Esophagus muscularis mucosa (tissue), 4 donors: Measurements from ENCODE around the gene ZNF518A. TPM values are rescaled to one million over a fixed set of nuclear protein-coding genes. Genes with fewer than 3 reads are reported as not detected.

ENCODE experiments used
- DNase-seq: peaks from one replicate; pipeline ENCODE4 v3.0.0-alpha.2; 2017; ENCODE audit errors: extremely low spot score
- H3K27ac ChIP-seq, 4 donors: fragments of 200-600 bp; sonication (generic); replicated peaks in 1 of 4; 1 replicate in 3 of 4; 2 replicates in 1 of 4; pipeline ENCODE4 v1.5.1; 2016 to 2019; ENCODE audit warnings: mild to moderate bottlenecking in 1 of 4
- H3K27me3 ChIP-seq, 4 donors: fragments of 200-600 bp; sonication (generic); one replicate each; pipeline versions ENCODE4 v1.5.1 to v1.6.0; 2016 to 2019
- H3K36me3 ChIP-seq, 4 donors: fragments of 200-600 bp; sonication (generic); one replicate each; pipeline ENCODE4 v1.5.1; 2016 to 2019
- H3K4me1 ChIP-seq, 4 donors: fragments of 200-600 bp; sonication (generic); one replicate each; pipeline ENCODE4 v1.5.1; 2016 to 2019
- H3K4me3 ChIP-seq, 4 donors: fragments of 200-600 bp; sonication (generic); 1 replicate in 2 of 4; 2 replicates in 2 of 4; pipeline ENCODE4 v1.5.1; 2016 to 2019; ENCODE audit warnings: mild to moderate bottlenecking in 4 of 4, moderate library complexity in 1 of 4
- H3K9me3 ChIP-seq, 4 donors: fragments of 200-600 bp; sonication (generic); 1 replicate in 3 of 4; 2 replicates in 1 of 4; pipeline ENCODE4 v1.5.1; 2016 to 2019
- CTCF ChIP-seq, 3 experiments: fragments of 200-600 bp in 2 of 3; fragments of 450-650 bp in 1 of 3; sonication (generic) in 2 of 3; IDR thresholded peaks; one replicate each; pipeline ENCODE4 v1.5.1; 2017 to 2019; ENCODE audit warnings: antibody characterized with exemption in 3 of 3, mild to moderate bottlenecking in 2 of 3, moderate library complexity in 1 of 3
- EP300 ChIP-seq: sonication (generic); formaldehyde crosslinking; IDR thresholded peaks from one replicate; pipeline ENCODE4 v1.6.1; 2017; ENCODE audit warnings: antibody characterized with exemption
- POLR2A ChIP-seq: fragments of 450-650 bp; IDR thresholded peaks from one replicate; pipeline ENCODE4 v1.6.1; 2017; ENCODE audit warnings: antibody characterized with exemption, moderate library complexity, mild to moderate bottlenecking, low read depth
- POLR2AphosphoS5 ChIP-seq, 2 donors: sonication (generic); formaldehyde crosslinking; IDR thresholded peaks; one replicate each; pipeline ENCODE4 v1.6.1; 2017; ENCODE audit warnings: antibody characterized with exemption in 2 of 2
- WGBS: methylation state at CpG from one replicate; pipeline ENCODE4 v1.1.5; 2018; 5-methylcytosine and 5-hydroxymethylcytosine counted together
- intact Hi-C: fragments of 100-400 bp; cut with DNase I; formaldehyde crosslinking; loops from one replicate; pipeline ENCODE4 v1.15.1; 2023
- small RNA-seq, 3 donors: library from RNA; depleted of rRNA; stranded (forward); fragments of <200 nt; gene quantifications; one replicate each; pipeline ENCODE3, GENCODE V24; 2016
- total RNA-seq, 4 donors: library from RNA; depleted of rRNA; stranded (reverse); fragments of >200 nt; gene quantifications; one replicate each; pipeline versions ENCODE4 v1.1.0 to v1.2.1, GENCODE V29; 2016

Gene ZNF518A
- total RNA-seq, 4 donors from 2014 or later: 11.6 to 20.8 (median 12.2) TPM

- no peak for DNase-seq
- Histone ChIP-seq H3K9me3 (no peaks in the 10 kb centered on the region), H3K36me3 (no peaks in the 10 kb centered on the region), H3K4me1 (no peaks in the 10 kb centered on the region), H3K4me3 (no peak overlapping the region), H3K27me3 (peaks cover 0 to 20% (median 0%) of the 10 kb centered on the region in 4 donors), H3K27ac (no peak overlapping the region)
- no peak for TF ChIP-seq EP300
- no peak for TF ChIP-seq POLR2A
- TF ChIP-seq POLR2AphosphoS5 (IDR thresholded peaks at IDR 0.05): no peak
- TF ChIP-seq CTCF (IDR thresholded peaks at IDR 0.05): no peak
- intact Hi-C loops: no loop called here
- WGBS: 82% methylated on average over 1 of the region's 1 CpG
These were observed 82.8 kb downstream of the ZNF518A start for GRCh38 chr10:96212911-96213310.

Small RNAs within 50 kb of the gene (small RNA-seq; reads per million reads assigned to genes)
- gene RNU6-271P: 0 to 0.08 (median 0) reads per million in 3 donors

Other genes starting within 250 kb of the ZNF518A start
- gene CC2D2B, start 222.3 kb upstream of the ZNF518A start, total RNA-seq: 1 to 10 TPM; 1.2 to 2.9 (median 1.8) TPM
- 1 to 10 TPM; 3.8 to 5.3 (median 4.8) TPM for gene CCNJ, start 86.7 kb upstream of the ZNF518A start, total RNA-seq
- gene BLNK, start 141.3 kb downstream of the ZNF518A start, total RNA-seq: 1 to 10 TPM in 2 of 4 donors, under 1 TPM in 2; 0.86 to 5.0 (median 1.1) TPM
- not detected for gene DNTT, start 174.1 kb downstream of the ZNF518A start, total RNA-seq
- gene OPALIN, start 228.7 kb downstream of the ZNF518A start, total RNA-seq: not detected